Stimulated activated CD4-positive, alpha-beta T cell treated with anti-CD3 and anti-CD28 coated beads, Interleukin-12 subunit alpha, Interleukin-12 subunit beta, amount 100 ng/mL, for 48 hours (primary cell): ENCODE data around the gene TRIM8.

ENCODE experiments used
- DNase-seq, 3 donors: peaks; one replicate each; pipeline ENCODE4 v3.0.0-alpha.2; 2020; ENCODE audit warnings: low read depth in 2 of 3, low spot score in 1 of 3

The TRIM8 gene, protein sequence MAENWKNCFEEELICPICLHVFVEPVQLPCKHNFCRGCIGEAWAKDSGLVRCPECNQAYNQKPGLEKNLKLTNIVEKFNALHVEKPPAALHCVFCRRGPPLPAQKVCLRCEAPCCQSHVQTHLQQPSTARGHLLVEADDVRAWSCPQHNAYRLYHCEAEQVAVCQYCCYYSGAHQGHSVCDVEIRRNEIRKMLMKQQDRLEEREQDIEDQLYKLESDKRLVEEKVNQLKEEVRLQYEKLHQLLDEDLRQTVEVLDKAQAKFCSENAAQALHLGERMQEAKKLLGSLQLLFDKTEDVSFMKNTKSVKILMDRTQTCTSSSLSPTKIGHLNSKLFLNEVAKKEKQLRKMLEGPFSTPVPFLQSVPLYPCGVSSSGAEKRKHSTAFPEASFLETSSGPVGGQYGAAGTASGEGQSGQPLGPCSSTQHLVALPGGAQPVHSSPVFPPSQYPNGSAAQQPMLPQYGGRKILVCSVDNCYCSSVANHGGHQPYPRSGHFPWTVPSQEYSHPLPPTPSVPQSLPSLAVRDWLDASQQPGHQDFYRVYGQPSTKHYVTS

GRCh38 chr10:102644066-102644645, at the start of gene TRIM8:
Gene TRIM8, plus strand, starts transcription at chr10:102644479. Its CDS starts 139 bp downstream, at chr10:102644618.
- DNase-seq: peak in 1 of 3 donors; percentile 59

DNA sequence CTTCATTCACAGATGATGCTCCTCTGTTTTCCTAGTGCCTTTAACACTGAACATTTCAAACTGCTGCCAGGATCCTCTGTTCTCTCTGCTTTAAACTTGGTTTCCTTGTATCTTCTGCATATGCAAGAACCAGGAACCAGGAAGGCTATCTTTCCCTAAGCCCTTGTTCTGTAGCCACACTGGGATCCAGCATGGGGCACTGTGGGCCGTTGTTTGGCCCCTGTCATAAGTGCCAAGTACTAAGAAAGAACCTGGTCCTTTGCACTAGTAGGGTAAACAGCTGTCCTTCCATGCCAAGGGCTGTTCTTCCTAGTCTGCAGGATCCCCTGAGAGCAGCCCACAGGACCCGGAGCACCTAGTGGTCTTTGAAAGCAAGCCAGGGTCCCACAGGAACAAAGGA, 49.0 kb upstream of the TRIM8 start:
- no peak for DNase-seq

- no peak for DNase-seq
These were observed 48.4 kb upstream of the TRIM8 start for GRCh38 chr10:102595897-102596296.

DNA sequence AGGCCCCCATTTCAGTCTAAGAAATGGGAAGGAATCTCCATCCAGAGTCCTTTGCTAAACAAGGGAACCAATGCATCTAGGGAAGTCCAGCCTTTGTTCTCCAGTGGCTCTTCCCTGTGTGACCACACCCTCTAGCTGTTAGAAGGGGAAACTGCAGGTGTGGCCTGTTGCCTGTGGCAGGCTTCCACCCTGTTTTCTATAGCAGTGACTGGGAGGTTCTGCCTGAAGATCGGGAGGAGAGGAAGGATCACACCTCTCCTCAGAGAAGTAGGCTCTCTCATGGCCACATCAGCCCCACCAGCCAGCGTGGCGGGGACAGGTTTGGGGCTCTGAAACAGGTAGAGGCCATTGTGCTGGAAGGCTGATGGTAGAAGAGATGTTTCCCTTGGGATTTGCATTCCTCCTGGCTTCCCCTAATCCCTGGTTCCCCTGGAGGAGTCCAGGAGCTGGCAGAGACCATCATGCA, 47.7 kb upstream of the TRIM8 start:
- peak in 1 of 3 donors; percentile 37 for DNase-seq

DNA sequence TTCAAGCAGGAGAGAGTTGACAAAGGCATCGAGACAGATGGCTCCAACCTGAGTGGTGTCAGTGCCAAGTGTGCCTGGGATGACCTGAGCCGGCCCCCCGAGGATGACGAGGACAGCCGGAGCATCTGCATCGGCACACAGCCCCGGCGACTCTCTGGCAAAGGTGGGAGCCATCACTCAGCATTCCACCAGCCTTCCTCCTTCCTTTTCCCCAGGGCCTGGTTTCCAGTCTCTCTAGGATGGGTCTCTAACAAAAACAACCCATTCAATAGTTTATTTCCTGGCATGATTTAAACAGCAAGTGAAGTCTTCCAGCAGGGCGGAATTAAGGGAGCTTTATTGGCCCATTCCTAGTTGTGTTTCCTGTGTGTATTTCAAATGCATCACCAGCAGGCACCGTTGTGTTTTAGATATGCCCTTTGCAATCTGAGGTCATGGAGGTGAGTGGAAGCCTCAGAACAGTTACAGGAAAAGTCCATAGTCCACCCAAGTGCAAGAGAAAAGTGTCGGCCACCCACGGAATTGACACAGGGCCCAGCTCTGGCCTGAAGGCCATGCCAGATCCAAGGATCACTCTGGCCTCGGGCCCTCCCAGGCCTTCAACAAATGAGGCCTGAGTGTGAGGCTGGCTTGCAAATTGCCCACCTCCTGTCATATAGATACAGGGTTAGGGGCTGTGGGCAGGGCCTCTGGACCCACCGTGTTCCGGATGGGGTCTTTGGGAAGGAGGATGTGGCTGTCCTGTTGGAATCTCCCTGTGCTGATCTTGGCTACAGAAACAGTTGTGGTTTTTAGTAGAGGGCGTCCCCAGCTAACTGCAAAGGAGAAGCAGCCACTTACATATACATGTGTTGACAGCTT, 46.9 kb upstream of the TRIM8 start:
- no peak for DNase-seq

DNA sequence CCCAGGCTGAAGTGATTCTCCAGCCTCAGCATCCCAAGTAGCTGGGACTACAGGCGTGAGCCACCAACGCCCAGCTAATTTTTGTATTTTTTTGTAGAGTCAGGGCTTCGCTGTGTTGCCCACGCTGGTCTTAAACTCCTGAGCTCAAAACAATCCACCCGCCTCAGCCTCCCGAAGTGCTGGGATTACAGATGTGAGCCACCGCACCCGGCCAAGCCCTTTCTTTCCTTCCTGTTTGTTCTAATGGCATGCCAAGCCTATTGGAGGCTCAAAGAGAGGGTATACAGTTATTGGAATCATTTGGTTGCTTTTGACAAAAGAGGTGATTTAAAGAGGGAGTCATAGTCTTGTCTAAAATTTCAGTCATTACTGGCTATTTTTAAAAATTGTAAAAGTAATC, 46.0 kb upstream of the TRIM8 start:
- DNase-seq: no peak

GRCh38 chr10:102599565-102600327, 44.5 kb upstream of the TRIM8 start:
- DNase-seq: no peak

DNA sequence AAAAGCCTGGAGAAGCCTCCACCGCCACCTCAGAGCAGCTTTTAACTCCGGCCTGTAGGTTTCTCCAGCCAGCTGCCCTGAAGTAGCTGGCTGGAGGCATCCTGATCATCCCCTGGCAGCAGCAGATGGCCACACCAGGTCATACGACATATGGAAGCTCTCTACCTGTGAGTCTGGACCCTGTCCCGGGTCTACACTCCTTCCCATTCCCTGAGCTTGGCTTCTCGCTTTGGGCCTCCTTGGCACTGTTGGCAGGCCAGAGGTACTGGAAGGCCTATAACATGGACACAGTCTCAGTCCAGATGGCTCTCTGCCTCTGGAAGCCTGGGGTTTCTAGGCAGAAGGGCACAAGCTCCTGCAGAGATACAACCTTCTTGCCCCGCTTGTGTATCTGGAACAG, 43.5 kb upstream of the TRIM8 start:
- DNase-seq: no peak

DNA sequence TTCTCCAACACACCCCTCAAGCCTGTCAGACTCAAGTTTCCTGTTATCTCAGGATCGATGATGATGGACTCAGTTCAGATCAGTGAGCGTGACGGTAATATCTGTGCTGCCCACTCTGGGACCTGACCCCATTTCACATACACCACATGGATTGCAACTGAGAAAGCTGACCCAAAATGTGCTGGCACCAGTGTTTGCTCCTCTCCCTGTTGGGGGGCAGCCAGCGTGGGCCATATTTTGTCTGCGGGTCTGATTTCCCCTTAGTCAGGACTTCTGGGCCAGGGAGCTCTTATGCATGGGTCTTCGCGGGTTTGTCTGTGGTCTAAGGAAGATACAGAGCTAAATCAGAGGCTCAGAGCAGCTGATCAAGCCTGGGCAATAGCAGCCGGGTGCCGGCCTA, 42.6 kb upstream of the TRIM8 start:
- DNase-seq: no peak

DNA sequence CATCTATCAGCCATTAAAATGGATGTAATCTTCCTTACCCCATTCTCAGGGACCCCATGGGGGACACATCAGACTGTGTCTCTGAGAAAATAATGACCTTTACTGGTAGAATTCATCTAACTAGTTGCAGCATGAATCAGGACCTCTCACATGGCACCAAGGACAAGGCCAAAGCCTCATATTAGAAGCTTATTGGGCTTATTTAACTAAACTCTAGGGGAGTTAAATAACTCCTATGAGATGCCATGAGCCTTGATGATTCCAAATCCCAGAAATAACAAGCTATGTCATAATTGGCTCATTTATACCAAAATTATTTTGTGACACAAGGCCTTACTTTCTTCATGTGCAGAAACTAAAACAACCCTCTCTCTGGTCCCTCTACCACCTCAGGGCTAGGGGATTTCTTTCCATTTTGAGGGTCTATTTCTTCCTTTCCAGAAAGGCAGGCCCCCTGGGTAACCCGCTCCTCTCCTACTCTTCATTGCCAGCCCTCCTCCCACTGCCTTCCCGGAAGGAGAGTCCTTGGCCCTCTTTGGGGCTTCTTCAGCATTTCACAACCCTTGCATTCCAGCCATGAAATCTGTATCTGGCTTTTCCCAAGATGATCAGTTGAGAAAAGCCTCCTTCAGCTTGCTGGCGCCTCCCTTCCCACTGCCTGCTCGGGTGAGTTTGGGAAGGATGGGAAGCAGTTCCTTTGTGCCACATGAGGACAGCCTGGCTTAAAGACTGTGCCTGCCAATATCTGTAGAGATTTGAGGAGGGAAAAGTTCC, 41.8 kb upstream of the TRIM8 start:
- no peak for DNase-seq

GRCh38 chr10:102603946-102604345, 40.3 kb upstream of the TRIM8 start:
- DNase-seq: no peak

GRCh38 chr10:102604439-102604841, 39.8 kb upstream of the TRIM8 start:
- no peak for DNase-seq

- DNase-seq: no peak
These were observed 38.6 kb upstream of the TRIM8 start for GRCh38 chr10:102605712-102606111.

DNA sequence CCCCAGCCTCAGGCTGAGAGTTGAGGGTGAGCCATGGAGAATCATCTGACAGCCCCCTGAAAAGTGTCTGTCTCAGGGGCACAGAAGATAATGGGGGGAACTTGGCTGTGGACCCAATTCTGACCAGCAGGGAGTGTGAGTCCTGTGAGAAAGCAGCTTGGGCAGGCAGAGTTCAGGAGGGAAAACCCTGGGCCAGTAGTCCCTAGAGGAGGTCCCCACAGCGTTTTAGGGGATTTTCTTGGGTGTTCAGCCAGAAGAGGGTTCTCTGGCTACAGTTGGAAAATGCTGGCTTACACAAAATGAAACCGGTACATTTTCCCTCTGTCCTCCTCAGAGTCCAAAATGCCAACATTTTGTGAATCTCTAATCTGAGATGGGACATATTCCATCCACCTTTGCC, 35.8 kb upstream of the TRIM8 start:
- DNase-seq: no peak

DNA sequence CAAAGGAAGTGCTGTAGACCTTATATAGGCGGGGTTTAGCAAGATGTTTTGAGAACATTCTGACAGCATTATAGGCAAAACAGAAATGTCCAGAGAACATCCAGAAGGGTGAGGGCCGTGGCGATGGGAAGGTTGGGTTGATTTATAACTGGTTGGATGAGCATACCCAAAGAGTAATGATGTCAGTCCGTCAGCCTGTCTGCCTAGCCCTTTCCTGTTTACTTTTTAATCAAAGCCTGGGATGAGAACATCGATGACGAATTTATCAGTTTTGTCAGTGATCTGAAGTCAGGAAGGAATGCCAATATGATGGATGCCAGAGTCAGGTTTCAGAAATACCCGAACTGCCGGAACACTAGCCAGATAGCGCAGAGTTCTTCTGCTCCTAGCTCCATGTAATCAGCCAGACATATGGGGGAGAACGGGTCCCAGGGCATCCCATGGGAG, 33.8 kb upstream of the TRIM8 start:
- no peak for DNase-seq

DNA sequence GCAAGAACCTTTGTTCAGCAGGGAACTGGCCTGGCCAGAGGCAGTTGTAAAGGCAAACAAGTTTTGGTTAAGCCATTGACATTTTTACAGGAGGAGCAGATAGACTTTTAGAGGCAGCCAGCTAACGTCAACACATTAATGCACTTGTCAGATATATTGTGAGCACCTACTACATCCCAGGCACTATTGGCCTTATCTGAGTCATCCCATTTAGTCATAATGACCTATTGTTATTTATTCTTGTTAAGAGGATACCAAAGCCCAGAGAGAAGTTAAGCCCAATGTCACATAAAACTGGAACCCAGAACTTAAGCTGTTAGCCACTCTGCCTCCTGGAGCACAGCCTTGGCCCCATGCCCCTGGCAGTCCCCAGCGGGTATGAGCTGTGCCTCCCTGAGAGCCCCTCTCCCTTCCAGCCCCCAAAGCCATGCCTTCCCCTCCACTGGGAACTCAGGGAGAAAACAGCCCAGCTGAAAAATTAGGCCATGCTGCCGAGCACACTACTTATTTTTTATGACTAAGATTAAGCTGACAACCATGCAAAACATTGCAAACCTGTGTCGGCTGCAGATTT, 32.7 kb upstream of the TRIM8 start:
- no peak for DNase-seq

GRCh38 chr10:102612964-102613275, 31.4 kb upstream of the TRIM8 start:
- DNase-seq: peak; percentile 19 to 30 (median 21)

DNA sequence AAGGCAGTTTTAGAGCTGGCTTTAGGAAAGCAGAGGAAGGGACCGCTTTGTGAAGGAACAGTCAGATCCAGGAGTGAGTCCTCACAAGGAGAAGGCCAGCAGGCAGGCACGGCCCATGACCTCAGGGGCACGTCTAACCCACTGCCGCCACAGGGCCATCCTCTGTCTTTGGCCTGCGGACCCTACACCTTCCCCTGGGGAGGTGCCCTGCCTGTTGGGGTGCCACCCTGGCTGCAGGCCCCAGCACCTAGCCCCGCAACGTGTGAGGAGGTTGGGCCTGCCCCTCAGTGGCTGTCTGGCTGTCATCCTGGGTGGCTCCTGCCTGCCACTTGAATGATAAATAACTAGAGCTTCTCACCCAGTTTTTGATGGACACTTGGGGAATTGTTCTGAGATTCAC, 31.0 kb upstream of the TRIM8 start:
- DNase-seq: no peak

DNA sequence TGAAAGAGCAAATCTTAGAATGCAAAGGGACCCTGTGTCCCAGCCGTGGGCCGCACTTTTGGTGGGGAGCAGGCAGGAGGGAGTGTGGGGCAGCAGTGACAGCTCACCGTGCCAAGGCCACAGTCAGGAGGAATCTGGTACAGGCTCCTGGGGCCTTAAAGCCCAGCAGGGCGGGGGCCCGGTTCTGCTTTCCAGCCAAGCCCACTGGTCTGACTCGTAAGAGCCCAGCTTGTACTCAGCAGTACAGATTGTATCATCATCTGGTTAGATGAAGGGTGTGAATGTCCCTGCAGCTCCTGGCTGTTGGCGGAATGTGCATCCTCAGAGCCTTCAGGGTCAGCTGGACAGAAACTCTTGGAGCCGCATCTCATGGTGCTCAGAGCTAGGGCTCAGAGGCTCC, 30.5 kb upstream of the TRIM8 start:
- DNase-seq: no peak

GRCh38 chr10:102614888-102615287, 29.4 kb upstream of the TRIM8 start:
- no peak for DNase-seq
